Small intestine (tissue), 7 donors: ENCODE measurements around the gene ZNF830. TPM values are rescaled to one million over a fixed set of nuclear protein-coding genes. Genes with fewer than 3 reads are reported as not detected.
A peak's percentile ranks its signal among the peaks of the same experiment; 100 is the strongest.
"Not testable (repeated sequence)": the region's sequence is repeated elsewhere in the genome, so short reads cannot be mapped to it uniquely, and the experiment has no call there.

Source experiments
- DNase-seq, 2 donors: peaks; one replicate each; pipeline versions ENCODE4 v3.0.0 to v3.0.0-alpha.2; 2013
- FAIRE-seq: peaks from 2 replicates; lab custom pipeline; 2012; peaks lifted over from hg19 to GRCh38; lab: Jason Lieb, UNC
- H3K27ac ChIP-seq, 3 donors: one replicate each; pipeline ENCODE4 v1.5.1; 2013; ENCODE audit warnings: low read length in 2 of 3, mild to moderate bottlenecking in 2 of 3, control low read depth in 1 of 3, inconsistent platforms in 1 of 3, low read depth in 1 of 3, moderate library complexity in 1 of 3
- H3K27me3 ChIP-seq, 3 donors: one replicate each; pipeline ENCODE4 v1.6.1; 2013; ENCODE audit warnings: low read length in 3 of 3, inconsistent platforms in 1 of 3; ENCODE audit not compliant: control insufficient read depth in 3 of 3, insufficient read depth in 3 of 3
- H3K36me3 ChIP-seq, 3 donors: one replicate each; pipeline ENCODE4 v1.6.1; 2013; ENCODE audit warnings: low read length in 3 of 3, inconsistent platforms in 1 of 3, low read depth in 1 of 3, mild to moderate bottlenecking in 1 of 3, moderate library complexity in 1 of 3; ENCODE audit not compliant: control insufficient read depth in 3 of 3, insufficient read depth in 2 of 3
- H3K4me1 ChIP-seq, 3 donors: one replicate each; pipeline ENCODE4 v1.6.1; 2013; ENCODE audit warnings: low read length in 2 of 3, inconsistent platforms in 1 of 3, low read depth in 1 of 3, mild to moderate bottlenecking in 1 of 3, moderate library complexity in 1 of 3; ENCODE audit not compliant: control insufficient read depth in 3 of 3, insufficient read depth in 2 of 3
- H3K4me3 ChIP-seq, 3 donors: one replicate each; pipeline ENCODE4 v1.5.1; 2013; ENCODE audit warnings: low read length in 3 of 3, control low read depth in 1 of 3, inconsistent platforms in 1 of 3, low read depth in 1 of 3, mild to moderate bottlenecking in 1 of 3, moderate library complexity in 1 of 3
- H3K9me3 ChIP-seq, 2 donors: one replicate each; pipeline ENCODE4 v1.6.1; 2013; ENCODE audit warnings: low read depth in 1 of 2, low read length in 1 of 2; ENCODE audit not compliant: control insufficient read depth in 2 of 2, insufficient read depth in 1 of 2
- WGBS, 3 donors: extraction: QIAGEN DNeasy Blood & Tissue Kit; methylation state at CpG; one replicate each; pipeline ENCODE4 v1.1.7; 2013; 5-methylcytosine and 5-hydroxymethylcytosine counted together
- polyA plus RNA-seq, 4 donors: library from polyadenylated mRNA; stranded (reverse) in 3 of 4; unstranded in 1 of 4; fragments of 200-250 nt in 3 of 4; fragments of 120-200 nt in 1 of 4; gene quantifications; one replicate each; pipeline versions ENCODE4 v1.2.1 to v1.2.3, GENCODE V29; 2013
- donor health status: healthy with polysubstance abuse.
- donor health status: control.
- donor health status: control.
- donor health status: Bipolar disorder and iron deficiency.
- donor health status: healthy.

Gene ZNF830
- polyA plus RNA-seq, 4 donors, result 10.3 to 18.2 (median 11.8) TPM

- H3K4me3 ChIP-seq, result no peak overlapping the region
- peaks cover 9 to 73% (median 26%) of the 10 kb centered on the region in 3 donors for H3K36me3 ChIP-seq
- DNase-seq (no peak), FAIRE-seq (no peak)
- H3K27me3 ChIP-seq, result no peaks in the 10 kb centered on the region
- peak overlapping the region in 2 of 3 donors; percentile 9 to 36 for H3K27ac ChIP-seq
- H3K4me1 ChIP-seq, result no peaks in the 10 kb centered on the region
- no peaks in the 10 kb centered on the region for H3K9me3 ChIP-seq
- 83 to 88% (median 85%) methylated on average over 3 of the region's 3 CpGs for WGBS, 3 donors
Observed at GRCh38 chr17:34996422-34997285, 35.3 kb downstream of the ZNF830 start.

- no peaks in the 10 kb centered on the region for H3K4me1 ChIP-seq
- H3K9me3 ChIP-seq, result no peaks in the 10 kb centered on the region
- H3K27me3 ChIP-seq, result no peaks in the 10 kb centered on the region
- WGBS, 3 donors, result 55 to 65% (median 64%) methylated on average over 11 of the region's 11 CpGs
- DNase-seq, result peak in 1 of 2 donors; percentile 39
- no peak for FAIRE-seq
- H3K4me3 ChIP-seq, result no peak overlapping the region
- peak overlapping the region in 2 of 3 donors; percentile 60 to 67 for H3K27ac ChIP-seq
- peaks cover 5 to 74% (median 22%) of the 10 kb centered on the region in 3 donors for H3K36me3 ChIP-seq
Observed at GRCh38 chr17:34997355-34997862, 36.1 kb downstream of the ZNF830 start.

GRCh38 chr17:34998205-34998604 is 36.9 kb downstream of the ZNF830 start:
- Histone ChIP-seq H3K36me3 (peaks cover 4 to 76% (median 17%) of the 10 kb centered on the region in 3 donors), H3K27me3 (no peaks in the 10 kb centered on the region), H3K27ac (peak overlapping the region in 2 of 3 donors; percentile 60 to 67), H3K9me3 (no peaks in the 10 kb centered on the region), H3K4me3 (no peak overlapping the region), H3K4me1 (no peaks in the 10 kb centered on the region)
- FAIRE-seq (no peak), DNase-seq (peak; percentile 76 to 82)
- 24 to 48% (median 24%) methylated on average over 5 of the region's 5 CpGs for WGBS, 3 donors

GRCh38 chr17:34999456-34999855 is 38.1 kb downstream of the ZNF830 start:
- no peak overlapping the region for H3K4me3 ChIP-seq
- peaks cover 4 to 82% (median 20%) of the 10 kb centered on the region in 3 donors for H3K36me3 ChIP-seq
- no peak overlapping the region for H3K27ac ChIP-seq
- WGBS, 3 donors, result 87 to 100% (median 98%) methylated on average over 2 of the region's 2 CpGs
- H3K27me3 ChIP-seq, result no peaks in the 10 kb centered on the region
- FAIRE-seq (no peak), DNase-seq (no peak)
- no peaks in the 10 kb centered on the region for H3K4me1 ChIP-seq
- H3K9me3 ChIP-seq, result no peaks in the 10 kb centered on the region

- WGBS, 3 donors, result 89 to 92% (median 90%) methylated on average over 14 of the region's 14 CpGs
- not testable (repeated sequence) for H3K9me3 ChIP-seq, H3K4me1 ChIP-seq, H3K27ac ChIP-seq, H3K4me3 ChIP-seq, DNase-seq, FAIRE-seq, H3K27me3 ChIP-seq
- peaks cover 6 to 75% (median 13%) of the 10 kb centered on the region in 3 donors for H3K36me3 ChIP-seq
Observed at GRCh38 chr17:35000965-35001364, 39.6 kb downstream of the ZNF830 start.

- Histone ChIP-seq H3K4me1 (no peaks in the 10 kb centered on the region), H3K27me3 (no peaks in the 10 kb centered on the region), H3K4me3 (no peak overlapping the region), H3K27ac (no peak overlapping the region), H3K9me3 (no peaks in the 10 kb centered on the region), H3K36me3 (peaks cover 6 to 75% (median 13%) of the 10 kb centered on the region in 3 donors)
- DNase-seq, result no peak
- FAIRE-seq, result no peak
- WGBS, 3 donors, result 67 to 79% (median 77%) methylated on average over 2 of the region's 2 CpGs
Observed at GRCh38 chr17:35001549-35001948, 40.2 kb downstream of the ZNF830 start.

GRCh38 chr17:35002876-35003551 is 41.7 kb downstream of the ZNF830 start:
- WGBS, 3 donors, result 83 to 88% (median 83%) methylated on average over 15 of the region's 15 CpGs
- Histone ChIP-seq H3K4me1 (no peaks in the 10 kb centered on the region), H3K27me3 (no peaks in the 10 kb centered on the region), H3K36me3 (peaks cover 6 to 74% (median 11%) of the 10 kb centered on the region in 3 donors), H3K4me3 (no peak overlapping the region), H3K27ac (no peak overlapping the region), H3K9me3 (no peaks in the 10 kb centered on the region)
- DNase-seq (no peak), FAIRE-seq (no peak)

GRCh38 chr17:35003778-35004177 is 42.4 kb downstream of the ZNF830 start:
- H3K9me3 ChIP-seq, result no peaks in the 10 kb centered on the region
- 86 to 95% (median 93%) methylated on average over 4 of the region's 4 CpGs for WGBS, 3 donors
- no peak overlapping the region for H3K4me3 ChIP-seq
- peaks cover 6 to 69% (median 11%) of the 10 kb centered on the region in 3 donors for H3K36me3 ChIP-seq
- no peaks in the 10 kb centered on the region for H3K4me1 ChIP-seq
- H3K27me3 ChIP-seq, result no peaks in the 10 kb centered on the region
- no peak for DNase-seq
- no peak overlapping the region for H3K27ac ChIP-seq
- no peak for FAIRE-seq
